ENCODE results near the gene IMMT.

- TF ChIP-seq TAF1 (IDR thresholded peaks at IDR 0.05; ENCODE audit: low read depth) (no peak), EP300 (IDR thresholded peaks at IDR 0.05; ENCODE audit: borderline replicate concordance) (no peak), RAD21 (IDR thresholded peaks at IDR 0.05; ENCODE audit: low read depth) (no peak), MAX (IDR thresholded peaks at IDR 0.05) (no peak), TCF12 (IDR thresholded peaks at IDR 0.05; ENCODE audit: low read depth) (no peak), CEBPB (IDR thresholded peaks at IDR 0.05) (no peak), REST (IDR thresholded peaks at IDR 0.05; ENCODE audit: low read depth) (no peak), FOXM1 (IDR thresholded peaks at IDR 0.05; ENCODE audit: borderline replicate concordance, low read depth) (no peak), USF1 (IDR thresholded peaks at IDR 0.05) (no peak), YY1 (IDR thresholded peaks at IDR 0.05; ENCODE audit: low read depth) (no peak)
These were observed 37.0 kb downstream of the IMMT start for GRCh38 chr2:86158286-86158685.
